ENCODE results near the gene PKN3.

- TF ChIP-seq POLR2A (IDR thresholded peaks at IDR 0.05) (no peak), CTCF (IDR thresholded peaks at IDR 0.05) (no peak), EP300 (IDR thresholded peaks at IDR 0.05; ENCODE audit: low read depth) (no peak)
These were observed 12.3 kb upstream of the PKN3 start for GRCh38 chr9:128689820-128690683.
